NCI-H1436 (cell line): ENCODE results near the gene C10orf143.

Experiments
- DNase-seq: peaks from one replicate; lab custom pipeline; 2025; lab: John Stamatoyannopoulos, UW

The C10orf143 gene

DNA sequence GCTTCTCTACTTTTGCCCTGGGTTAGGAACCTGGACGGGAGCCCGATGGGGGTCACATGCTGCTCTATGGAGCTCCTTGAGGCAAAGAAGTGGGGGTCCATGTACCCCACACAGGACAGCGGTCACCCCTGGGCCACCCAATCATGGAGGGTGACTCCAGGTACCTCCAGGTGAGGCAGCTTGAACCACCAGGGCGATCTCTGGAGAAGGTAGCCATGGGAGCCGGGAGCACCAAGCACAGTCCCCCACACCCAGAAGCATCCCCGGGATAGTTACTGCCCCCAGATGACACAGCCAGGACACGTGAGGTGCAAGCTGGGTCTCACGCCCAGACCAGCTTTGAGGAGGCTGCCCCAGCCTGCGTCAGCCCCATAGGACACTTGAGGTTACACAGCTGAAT is 58.4 kb downstream of the C10orf143 start:
- no peak for DNase-seq

DNA sequence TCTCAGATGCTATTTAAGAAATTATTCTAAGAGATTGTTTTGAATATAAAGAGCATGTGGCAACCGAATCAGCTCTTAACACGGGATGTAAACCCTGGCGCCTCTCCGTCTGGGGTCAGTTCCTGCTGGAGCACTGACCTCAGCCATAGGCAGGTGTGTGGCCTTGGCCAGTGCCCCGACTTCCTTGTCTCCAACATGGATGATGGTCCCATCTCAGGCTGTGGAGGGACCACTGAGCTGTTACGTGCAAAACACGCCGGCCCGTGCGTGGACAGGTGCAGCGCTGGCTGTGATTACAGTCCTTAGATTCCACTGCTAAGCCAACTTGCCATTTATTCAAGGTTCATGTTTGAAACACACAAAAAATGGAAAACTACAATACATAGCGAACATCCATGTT is 59.9 kb downstream of the C10orf143 start:
- no peak for DNase-seq

DNA sequence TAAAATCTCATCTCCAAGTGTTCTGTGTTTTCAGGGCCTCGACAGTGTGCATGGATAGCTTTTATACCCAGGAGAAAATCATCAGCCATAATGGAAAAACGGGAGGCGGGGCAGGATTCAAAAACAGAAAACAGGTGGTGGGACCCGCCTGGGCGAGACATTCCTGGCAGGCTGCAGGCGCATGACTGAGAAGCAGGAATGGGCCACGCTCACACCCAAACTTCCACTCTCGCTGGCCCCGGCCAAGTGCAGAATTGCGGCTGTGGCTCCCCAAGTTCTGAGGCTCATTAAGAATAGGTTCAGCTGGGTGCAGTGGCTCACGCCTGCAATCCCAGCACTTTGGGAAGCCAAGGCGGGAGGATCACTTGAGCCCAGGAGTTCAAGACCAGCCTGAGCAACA is 60.6 kb downstream of the C10orf143 start:
- no peak for DNase-seq

GRCh38 chr10:130049244-130049643 is 61.4 kb downstream of the C10orf143 start:
- no peak for DNase-seq

DNA sequence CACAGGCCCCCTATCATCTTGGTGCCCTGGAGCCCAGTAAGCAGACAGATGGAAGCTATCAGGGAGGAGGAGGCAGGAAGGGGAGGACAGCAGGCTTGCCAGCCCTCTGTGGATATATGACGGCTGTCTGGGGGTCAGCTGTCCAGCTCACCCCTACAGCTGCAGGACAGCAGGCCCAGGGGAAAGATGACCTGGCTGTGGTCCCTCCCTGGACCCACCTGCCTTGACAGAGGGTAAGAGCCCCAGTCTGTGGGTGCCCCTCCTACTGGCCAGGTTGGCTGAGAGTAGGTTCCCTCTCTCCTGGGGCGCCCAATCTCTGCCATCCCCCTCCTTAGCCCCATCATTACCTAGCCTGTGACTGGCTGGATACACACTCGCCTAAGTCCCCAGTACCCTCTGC is 62.5 kb downstream of the C10orf143 start:
- DNase-seq, result no peak

GRCh38 chr10:130047336-130047735 is 63.3 kb downstream of the C10orf143 start:
- no peak for DNase-seq

- DNase-seq, result no peak
Observed at GRCh38 chr10:130046591-130046990, 64.0 kb downstream of the C10orf143 start.

DNA sequence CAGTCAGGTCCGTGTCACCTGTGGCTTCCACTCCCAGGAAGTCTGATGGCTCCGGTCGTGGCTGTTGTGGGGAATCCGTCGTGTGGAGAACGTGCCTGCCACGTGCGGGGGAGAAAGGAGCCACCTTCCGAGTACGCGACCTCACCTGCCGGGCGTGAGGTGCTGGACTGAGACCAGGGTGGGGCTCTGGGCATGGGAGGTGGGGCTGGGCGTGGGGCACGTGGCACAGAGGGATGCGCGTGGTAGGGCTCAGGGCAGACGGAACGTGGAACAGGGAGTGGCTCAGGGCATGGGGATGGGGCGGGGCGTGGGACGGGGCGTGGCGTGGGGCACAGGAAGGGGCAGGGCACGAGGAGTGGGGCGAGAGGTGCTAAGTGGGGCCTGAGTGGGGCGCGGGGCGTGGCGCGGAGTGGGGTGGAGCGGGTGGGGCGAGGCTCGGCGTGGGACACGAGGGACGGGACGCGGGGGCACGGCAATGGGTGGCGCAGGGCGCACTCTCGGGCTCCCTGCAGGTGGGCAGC is 64.8 kb downstream of the C10orf143 start:
- no peak for DNase-seq

GRCh38 chr10:130045091-130045652 is 65.5 kb downstream of the C10orf143 start:
- no peak for DNase-seq

GRCh38 chr10:130044067-130045061 is 66.3 kb downstream of the C10orf143 start:
- no peak for DNase-seq

DNA sequence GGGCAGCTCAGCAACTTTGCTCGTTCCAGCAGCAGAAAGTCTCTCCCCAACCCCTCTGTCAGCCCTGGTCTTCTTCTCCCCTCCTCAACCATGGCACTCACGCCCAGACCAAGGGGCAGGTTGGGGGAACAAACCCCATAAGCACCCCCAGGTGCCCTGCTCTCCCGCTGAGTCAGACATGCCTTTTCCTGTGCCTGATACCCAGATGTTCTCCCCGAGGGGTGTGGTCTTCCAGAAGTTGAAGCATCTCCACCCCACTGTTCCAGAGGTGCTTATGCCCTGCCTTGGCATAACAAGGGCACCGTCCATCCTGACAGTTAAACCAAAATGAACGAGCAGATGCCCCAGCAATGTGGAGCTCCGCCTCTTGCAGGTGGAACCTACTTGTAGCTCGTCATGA is 67.1 kb downstream of the C10orf143 start:
- DNase-seq, result no peak

- no peak for DNase-seq
Observed at GRCh38 chr10:130042381-130042780, 68.2 kb downstream of the C10orf143 start.

DNA sequence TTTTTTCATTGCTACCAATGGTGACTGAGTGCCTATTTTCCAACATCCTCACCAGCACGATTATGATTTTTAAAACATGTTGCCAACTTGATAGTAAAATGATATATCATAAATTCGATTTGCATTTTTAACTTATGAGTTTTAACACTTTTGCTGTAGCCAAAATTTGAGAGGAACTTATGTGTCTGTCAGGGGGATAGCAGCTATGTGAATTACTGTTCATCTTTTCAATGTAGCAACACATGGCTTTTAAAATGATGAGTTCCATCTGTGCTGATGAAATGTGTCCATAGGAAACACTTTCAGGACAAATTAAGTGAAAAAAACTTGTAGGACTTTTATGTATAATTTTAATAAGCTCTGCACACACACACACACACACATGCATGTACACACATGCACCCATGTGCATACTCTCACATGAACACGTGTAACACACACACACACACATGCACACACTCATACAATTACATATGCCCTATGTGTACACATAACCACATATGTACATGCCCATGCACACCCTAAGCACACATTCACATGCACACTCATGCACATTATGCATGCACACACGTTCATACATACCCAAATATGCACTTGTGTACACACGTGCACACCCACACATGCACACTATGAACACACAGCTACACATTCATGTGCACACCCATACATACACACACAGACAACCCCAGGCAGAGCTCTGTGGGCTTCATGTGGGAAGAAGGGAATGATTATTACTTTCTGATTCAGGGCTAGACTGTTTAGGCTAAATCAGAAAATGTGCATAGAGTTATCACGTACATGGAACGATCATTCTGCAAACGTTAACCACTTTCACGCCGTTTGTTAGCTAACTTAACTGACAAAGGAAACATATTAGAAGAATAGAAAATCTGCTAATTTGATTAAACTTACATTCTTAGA is 68.9 kb downstream of the C10orf143 start:
- DNase-seq, result no peak

DNA sequence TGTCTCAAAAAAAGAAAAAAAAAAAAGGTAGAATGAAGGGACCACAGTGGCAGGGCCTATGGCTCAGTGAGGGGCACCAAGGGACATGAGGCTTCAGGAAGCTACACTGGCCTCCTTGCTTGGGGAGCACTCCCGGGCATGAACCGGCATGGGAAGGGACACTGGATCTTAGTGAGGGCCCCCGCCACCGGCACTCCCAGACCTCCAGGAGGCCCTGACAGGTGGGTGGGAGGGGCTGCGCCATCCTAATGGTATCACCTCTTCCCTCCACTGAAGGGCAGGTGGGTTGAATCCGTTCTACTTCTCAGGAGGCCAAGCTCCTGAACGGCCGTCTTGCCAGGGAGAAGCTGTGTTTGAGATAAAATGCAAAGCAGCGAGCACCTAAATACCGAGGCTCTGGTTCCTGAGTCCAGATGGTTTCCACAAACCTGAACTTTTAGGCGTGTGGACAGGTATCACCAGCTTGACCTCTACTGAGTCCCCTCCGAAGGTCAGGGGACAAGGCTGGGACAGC is 69.8 kb downstream of the C10orf143 start:
- no peak for DNase-seq

- no peak for DNase-seq
Observed at GRCh38 chr10:130040351-130040750, 70.3 kb downstream of the C10orf143 start.

GRCh38 chr10:130039141-130039540 is 71.5 kb downstream of the C10orf143 start:
- no peak for DNase-seq

- no peak for DNase-seq
Observed at GRCh38 chr10:130038611-130039109, 72.0 kb downstream of the C10orf143 start.

DNA sequence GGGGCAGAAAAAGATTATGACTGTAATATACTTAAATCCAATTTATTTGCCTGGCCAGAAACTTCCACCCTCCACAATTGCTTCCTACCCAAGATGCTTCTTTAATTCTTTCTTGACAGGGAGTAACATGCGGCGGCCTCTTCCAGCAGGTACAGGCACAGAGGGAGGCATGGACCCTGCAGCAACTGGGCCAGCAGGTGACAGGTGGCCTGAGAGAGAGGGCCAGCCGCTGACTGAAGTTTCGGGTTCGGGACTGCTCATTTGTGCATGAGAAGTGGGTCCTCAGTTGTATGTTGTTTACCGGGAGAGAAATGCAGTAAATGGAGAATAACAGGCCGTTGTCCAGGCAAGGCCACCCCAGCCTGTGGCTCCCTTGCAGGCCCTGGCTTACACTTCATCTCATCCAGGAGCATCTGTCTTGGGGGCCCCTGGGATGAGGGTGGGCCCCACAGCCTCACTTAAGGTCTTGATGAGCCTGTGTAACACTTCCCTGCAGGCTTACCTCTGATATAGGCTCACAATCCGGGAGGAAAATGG is 72.5 kb downstream of the C10orf143 start:
- DNase-seq, result no peak

GRCh38 chr10:130037169-130037661 is 73.4 kb downstream of the C10orf143 start:
- DNase-seq, result no peak

GRCh38 chr10:130036296-130037065 is 74.1 kb downstream of the C10orf143 start:
- no peak for DNase-seq
